Nephron progenitor cell (in vitro differentiated cells): ENCODE results near the gene PPIP5K2.

Experiments
- DNase-seq: peaks from one replicate; pipeline ENCODE4 v3.0.0; 2021
- H3K27ac Mint-ChIP-seq: 2 replicates; pipeline ENCODE4 v1.8.0; 2021; ENCODE audit warnings: mild to moderate bottlenecking, moderate library complexity, mixed read lengths
- H3K27me3 Mint-ChIP-seq: 2 replicates; pipeline ENCODE4 v1.8.0; 2021; ENCODE audit warnings: mild to moderate bottlenecking, low read depth, mixed read lengths; ENCODE audit not compliant: poor library complexity
- H3K36me3 Mint-ChIP-seq: 2 replicates; pipeline ENCODE4 v1.8.0; 2021; ENCODE audit warnings: low read depth, mixed read lengths
- H3K4me1 Mint-ChIP-seq: 2 replicates; pipeline ENCODE4 v1.8.0; 2021; ENCODE audit warnings: mixed read lengths
- H3K4me3 Mint-ChIP-seq: 2 replicates; pipeline ENCODE4 v1.8.0; 2021; ENCODE audit warnings: mild to moderate bottlenecking, moderate library complexity, mixed read lengths
- H3K9me3 Mint-ChIP-seq: 2 replicates; pipeline ENCODE4 v1.8.0; 2021; ENCODE audit warnings: mild to moderate bottlenecking, moderate library complexity, mixed read lengths
- TF ChIP-seq, protein P1 (sequence below): fragments of 200-600 bp; sonication (generic); IDR thresholded peaks from 2 replicates; pipeline ENCODE4 v1.5.0; 2021; ENCODE audit warnings: antibody characterized with exemption

Gene PPIP5K2

DNA sequence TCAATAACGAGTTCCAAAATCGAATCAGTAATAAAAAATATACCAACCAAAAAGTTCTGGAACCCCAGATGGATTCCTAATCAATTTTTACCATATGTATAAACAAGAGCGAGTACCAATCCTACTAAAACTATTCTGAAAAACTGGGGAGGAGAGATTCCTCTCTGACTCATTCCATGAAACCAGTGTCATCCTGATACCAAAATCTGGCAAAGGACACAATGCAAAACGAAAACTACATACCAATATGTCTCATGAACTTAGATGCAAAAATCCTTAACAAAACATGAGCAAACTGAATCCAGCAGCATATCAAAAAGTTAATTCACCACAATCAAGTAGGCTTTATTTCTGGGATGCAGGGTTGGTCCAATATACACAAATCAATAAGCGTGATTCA lies 108.0 kb downstream of the PPIP5K2 start:
- TF ChIP-seq, protein P1, sequence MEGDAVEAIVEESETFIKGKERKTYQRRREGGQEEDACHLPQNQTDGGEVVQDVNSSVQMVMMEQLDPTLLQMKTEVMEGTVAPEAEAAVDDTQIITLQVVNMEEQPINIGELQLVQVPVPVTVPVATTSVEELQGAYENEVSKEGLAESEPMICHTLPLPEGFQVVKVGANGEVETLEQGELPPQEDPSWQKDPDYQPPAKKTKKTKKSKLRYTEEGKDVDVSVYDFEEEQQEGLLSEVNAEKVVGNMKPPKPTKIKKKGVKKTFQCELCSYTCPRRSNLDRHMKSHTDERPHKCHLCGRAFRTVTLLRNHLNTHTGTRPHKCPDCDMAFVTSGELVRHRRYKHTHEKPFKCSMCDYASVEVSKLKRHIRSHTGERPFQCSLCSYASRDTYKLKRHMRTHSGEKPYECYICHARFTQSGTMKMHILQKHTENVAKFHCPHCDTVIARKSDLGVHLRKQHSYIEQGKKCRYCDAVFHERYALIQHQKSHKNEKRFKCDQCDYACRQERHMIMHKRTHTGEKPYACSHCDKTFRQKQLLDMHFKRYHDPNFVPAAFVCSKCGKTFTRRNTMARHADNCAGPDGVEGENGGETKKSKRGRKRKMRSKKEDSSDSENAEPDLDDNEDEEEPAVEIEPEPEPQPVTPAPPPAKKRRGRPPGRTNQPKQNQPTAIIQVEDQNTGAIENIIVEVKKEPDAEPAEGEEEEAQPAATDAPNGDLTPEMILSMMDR, result no peak
- Mint-ChIP-seq H3K4me1 (peaks cover 8% of the 10 kb centered on the region), H3K36me3 (no peaks in the 10 kb centered on the region), H3K27ac (no peak overlapping the region), H3K9me3 (peaks cover 10% of the 10 kb centered on the region), H3K4me3 (no peak overlapping the region), H3K27me3 (peaks cover 3% of the 10 kb centered on the region)
- DNase-seq, result no peak

DNA sequence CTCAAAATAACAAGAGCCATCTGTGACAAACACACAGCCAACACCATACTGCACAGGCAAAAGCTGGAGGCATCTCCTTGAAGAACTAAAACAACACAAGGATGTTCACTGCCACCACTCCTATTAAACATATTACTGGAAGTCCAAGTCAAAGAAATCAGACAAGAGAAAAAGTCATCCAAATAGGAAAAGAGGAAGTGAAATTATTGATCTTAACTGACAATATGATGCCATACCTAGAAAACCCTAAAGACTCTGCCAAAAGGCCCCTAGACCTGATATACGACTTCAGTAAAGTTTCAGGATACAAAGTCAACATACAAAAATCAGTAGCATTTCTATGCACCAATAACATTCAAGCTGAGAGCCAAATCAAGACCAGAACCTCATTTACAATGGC lies 108.5 kb downstream of the PPIP5K2 start:
- peaks cover 4% of the 10 kb centered on the region for H3K4me1 Mint-ChIP-seq
- H3K36me3 Mint-ChIP-seq, result no peaks in the 10 kb centered on the region
- peaks cover 10% of the 10 kb centered on the region for H3K9me3 Mint-ChIP-seq
- no peak overlapping the region for H3K27ac Mint-ChIP-seq
- DNase-seq, result no peak
- no peak overlapping the region for H3K4me3 Mint-ChIP-seq
- TF ChIP-seq, protein P1, result no peak
- peaks cover 3% of the 10 kb centered on the region for H3K27me3 Mint-ChIP-seq

DNA sequence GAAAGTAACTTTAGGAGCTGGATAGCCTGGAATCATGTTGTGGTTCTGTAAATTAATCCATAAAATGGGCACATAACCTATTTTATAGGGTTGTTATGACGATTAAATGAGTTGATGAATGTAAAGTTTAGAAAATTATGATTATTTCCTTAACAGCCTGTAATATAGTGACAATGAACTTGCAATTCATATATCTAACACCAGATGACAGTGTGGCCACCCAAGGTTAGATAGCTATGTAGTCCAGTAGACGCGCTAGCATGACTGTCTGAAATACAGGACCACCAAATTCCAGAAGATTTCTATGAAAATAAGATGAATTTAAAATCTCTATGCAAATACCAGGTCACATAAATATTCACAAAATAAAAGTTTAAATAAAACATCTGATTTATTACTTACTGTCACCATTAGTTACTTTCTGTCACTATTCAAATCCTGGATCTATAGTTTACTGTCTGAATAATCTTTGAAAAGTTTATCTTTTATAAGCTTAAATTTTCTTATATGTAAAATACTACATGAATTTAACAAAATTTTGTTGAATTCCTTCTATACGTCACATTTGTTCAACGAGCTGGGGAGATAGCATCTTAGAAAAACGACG lies 112.4 kb downstream of the PPIP5K2 start:
- DNase-seq, result no peak
- H3K9me3 Mint-ChIP-seq, result peaks cover 10% of the 10 kb centered on the region
- TF ChIP-seq, protein P1, result peak; percentile 70
- H3K4me3 Mint-ChIP-seq, result no peak overlapping the region
- H3K27ac Mint-ChIP-seq, result no peak overlapping the region
- H3K27me3 Mint-ChIP-seq, result peaks cover 3% of the 10 kb centered on the region
- H3K36me3 Mint-ChIP-seq, result no peaks in the 10 kb centered on the region
- no peaks in the 10 kb centered on the region for H3K4me1 Mint-ChIP-seq

DNA sequence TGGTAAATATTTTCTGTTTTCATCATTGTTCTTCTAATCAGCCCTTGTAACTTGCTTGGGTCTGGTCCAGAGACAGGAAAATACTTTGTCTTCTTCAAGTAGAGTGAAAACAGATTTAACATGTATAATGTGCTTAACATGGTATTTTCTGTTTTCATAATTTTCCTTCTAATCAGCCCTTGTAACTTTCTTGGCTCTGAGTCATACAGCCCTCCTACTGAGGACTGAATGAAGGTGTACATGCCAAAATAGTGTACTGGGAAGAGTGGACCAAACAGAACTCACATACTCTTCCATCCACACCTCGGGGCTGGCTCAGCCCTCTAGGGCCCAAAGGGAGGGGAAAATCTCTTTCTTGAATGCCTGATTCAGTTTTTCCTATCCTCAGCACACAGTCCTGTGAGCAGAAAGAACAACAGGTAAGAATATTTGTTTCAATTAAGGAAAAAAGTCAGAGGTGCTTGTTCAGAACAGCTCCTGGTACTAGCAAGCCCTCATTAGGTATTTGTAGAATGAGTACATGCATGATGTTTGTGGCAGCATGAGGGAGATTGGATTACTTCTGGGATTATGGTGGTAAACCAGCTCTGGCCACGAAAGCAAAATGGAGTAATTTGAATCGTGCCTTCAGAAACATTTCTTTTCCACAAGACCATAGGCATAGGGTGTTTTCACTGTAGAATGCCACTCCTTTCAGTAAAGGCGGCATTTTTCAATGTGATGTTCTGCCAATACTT lies 114.3 kb downstream of the PPIP5K2 start:
- Mint-ChIP-seq H3K27me3 (no peaks in the 10 kb centered on the region), H3K27ac (no peak overlapping the region), H3K9me3 (peaks cover 12% of the 10 kb centered on the region), H3K4me1 (no peaks in the 10 kb centered on the region), H3K4me3 (no peak overlapping the region), H3K36me3 (no peaks in the 10 kb centered on the region)
- no peak for DNase-seq
- TF ChIP-seq, protein P1, result no peak

DNA sequence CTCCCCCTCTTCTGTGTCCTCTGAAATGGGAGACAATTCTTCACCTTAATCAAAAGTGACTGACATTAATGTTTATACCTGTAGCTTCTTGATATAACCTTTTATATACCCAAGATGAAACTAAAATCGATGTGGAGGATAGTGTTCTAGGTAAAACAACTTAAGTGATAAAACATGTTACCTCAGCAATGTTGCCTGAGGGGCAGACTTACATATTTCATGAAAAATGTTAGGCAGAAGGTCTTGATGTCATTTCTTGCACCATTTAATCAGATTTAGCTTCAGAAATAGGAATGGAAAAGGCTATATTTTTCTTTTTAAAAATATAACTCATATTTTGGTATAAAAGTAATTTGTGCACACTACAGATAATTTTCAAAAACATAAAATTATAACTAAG lies 115.8 kb downstream of the PPIP5K2 start:
- H3K36me3 Mint-ChIP-seq, result no peaks in the 10 kb centered on the region
- H3K27ac Mint-ChIP-seq, result no peak overlapping the region
- H3K4me1 Mint-ChIP-seq, result no peaks in the 10 kb centered on the region
- no peaks in the 10 kb centered on the region for H3K27me3 Mint-ChIP-seq
- no peak for DNase-seq
- TF ChIP-seq, protein P1, result no peak
- no peak overlapping the region for H3K4me3 Mint-ChIP-seq
- H3K9me3 Mint-ChIP-seq, result peaks cover 16% of the 10 kb centered on the region

DNA sequence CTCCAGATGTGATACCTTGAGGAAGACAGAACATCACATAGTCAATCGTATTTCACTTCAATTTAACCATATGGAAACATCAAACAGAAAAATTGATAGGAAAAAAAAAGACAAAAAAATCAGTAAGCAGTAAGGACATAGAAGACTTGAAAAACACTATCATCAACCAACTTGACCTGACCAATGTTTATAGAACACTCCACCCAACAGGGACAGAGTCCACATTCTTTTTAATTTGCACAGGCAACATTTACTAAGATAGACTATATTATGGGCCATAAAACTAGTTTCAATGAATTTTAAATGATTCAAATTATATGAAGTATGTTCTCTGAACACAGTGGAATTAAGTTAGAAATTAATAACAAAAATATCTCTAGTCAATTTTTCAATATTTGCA lies 117.7 kb downstream of the PPIP5K2 start:
- Mint-ChIP-seq H3K36me3 (no peaks in the 10 kb centered on the region), H3K4me1 (no peaks in the 10 kb centered on the region), H3K27me3 (peaks cover 3% of the 10 kb centered on the region), H3K27ac (no peak overlapping the region), H3K9me3 (peaks cover 16% of the 10 kb centered on the region), H3K4me3 (no peak overlapping the region)
- TF ChIP-seq, protein P1, result no peak
- DNase-seq, result no peak
